Activated CD4-positive, alpha-beta T cell treated with anti-CD3 and anti-CD28 coated beads, Interleukin-2, amount 10 ng/mL, durations not matched to agents 24 days and 14 days (primary cell): Measurements from ENCODE around the gene P4HB. TPM values are rescaled to one million over a fixed set of nuclear protein-coding genes. Genes with fewer than 3 reads are reported as not detected.
A peak's percentile ranks its signal among the peaks of the same experiment; 100 is the strongest.

Experiments used
- DNase-seq: peaks from one replicate; pipeline ENCODE4 v3.0.0; 2022
- H3K27ac Mint-ChIP-seq: one replicate; pipeline ENCODE4 v1.8.0; 2022; ENCODE audit warnings: mild to moderate bottlenecking, mixed read lengths
- H3K27me3 Mint-ChIP-seq: one replicate; pipeline ENCODE4 v1.8.0; 2022; ENCODE audit warnings: mixed read lengths
- H3K36me3 Mint-ChIP-seq: one replicate; pipeline ENCODE4 v1.8.0; 2022; ENCODE audit warnings: low read depth, mild to moderate bottlenecking, mixed read lengths
- H3K4me1 Mint-ChIP-seq: one replicate; pipeline ENCODE4 v1.8.0; 2021; ENCODE audit warnings: mixed read lengths
- H3K4me3 Mint-ChIP-seq: one replicate; pipeline ENCODE4 v1.8.0; 2022; ENCODE audit warnings: mild to moderate bottlenecking, moderate library complexity, mixed read lengths
- H3K9me3 Mint-ChIP-seq: one replicate; pipeline ENCODE4 v1.8.0; 2021; ENCODE audit warnings: mixed read lengths
- intact Hi-C: fragments of 100-400 bp; cut with micrococcal nuclease; formaldehyde crosslinking; loops from one replicate; pipeline ENCODE4 v1.15.1; 2023
- total RNA-seq: library from RNA; stranded (reverse); gene quantifications from 2 replicates; pipeline ENCODE4 v1.2.3, GENCODE V29; 2022

P4HB gene
- total RNA-seq, 1 donor from 2014 or later, result 458 TPM

GRCh38 chr17:81831563-81831956, 28.8 kb downstream of the P4HB start:
- Mint-ChIP-seq H3K9me3 (no peaks in the 10 kb centered on the region), H3K27me3 (no peaks in the 10 kb centered on the region), H3K4me1 (peaks cover 19% of the 10 kb centered on the region), H3K36me3 (peaks cover 4% of the 10 kb centered on the region), H3K4me3 (peak overlapping the region; percentile 93), H3K27ac (peak overlapping the region; percentile 94)
- intact Hi-C loops, result no loop called here
- DNase-seq, result peak; percentile 66

GRCh38 chr17:81829858-81830257, 30.5 kb downstream of the P4HB start:
- H3K4me3 Mint-ChIP-seq, result no peak overlapping the region

DNA sequence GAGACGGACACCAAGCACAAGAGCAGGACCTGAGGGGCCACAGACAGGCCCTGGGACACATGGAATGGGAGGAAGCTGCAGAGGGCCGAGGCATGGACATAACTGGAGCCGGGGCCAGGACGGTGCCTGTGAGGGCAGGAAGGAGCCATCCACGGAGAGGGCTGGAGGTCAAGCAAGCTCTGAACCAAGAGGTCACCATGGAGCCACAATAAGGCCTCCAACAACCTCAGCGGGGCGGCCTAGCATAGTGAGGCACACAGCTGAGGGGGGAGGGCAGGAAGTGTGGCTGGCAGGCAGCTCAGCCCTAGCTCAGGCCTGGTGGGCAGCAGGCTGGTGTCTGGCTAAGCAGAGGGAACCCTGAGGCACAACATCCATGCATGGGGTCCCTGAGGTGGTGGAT, 31.7 kb downstream of the P4HB start:
- Mint-ChIP-seq H3K9me3 (no peaks in the 10 kb centered on the region), H3K4me3 (no peak overlapping the region), H3K27me3 (no peaks in the 10 kb centered on the region), H3K4me1 (peaks cover 21% of the 10 kb centered on the region), H3K36me3 (peaks cover 4% of the 10 kb centered on the region), H3K27ac (no peak overlapping the region)
- intact Hi-C loops, result no loop called here
- no peak for DNase-seq

More at GRCh38 chr17:81829858-81830257, 30.5 kb downstream of the P4HB start:
- no peaks in the 10 kb centered on the region for H3K27me3 Mint-ChIP-seq
- intact Hi-C loops, result no loop called here
- no peak for DNase-seq
- peaks cover 22% of the 10 kb centered on the region for H3K4me1 Mint-ChIP-seq
- H3K27ac Mint-ChIP-seq, result no peak overlapping the region
- H3K9me3 Mint-ChIP-seq, result no peaks in the 10 kb centered on the region
- peaks cover 4% of the 10 kb centered on the region for H3K36me3 Mint-ChIP-seq

GRCh38 chr17:81825841-81826466, 34.4 kb downstream of the P4HB start:
- intact Hi-C loops, result no loop called here
- no peak overlapping the region for H3K4me3 Mint-ChIP-seq
- no peak for DNase-seq
- H3K27ac Mint-ChIP-seq, result no peak overlapping the region
- no peaks in the 10 kb centered on the region for H3K36me3 Mint-ChIP-seq
- no peaks in the 10 kb centered on the region for H3K9me3 Mint-ChIP-seq
- H3K27me3 Mint-ChIP-seq, result no peaks in the 10 kb centered on the region
- peaks cover 10% of the 10 kb centered on the region for H3K4me1 Mint-ChIP-seq

DNA sequence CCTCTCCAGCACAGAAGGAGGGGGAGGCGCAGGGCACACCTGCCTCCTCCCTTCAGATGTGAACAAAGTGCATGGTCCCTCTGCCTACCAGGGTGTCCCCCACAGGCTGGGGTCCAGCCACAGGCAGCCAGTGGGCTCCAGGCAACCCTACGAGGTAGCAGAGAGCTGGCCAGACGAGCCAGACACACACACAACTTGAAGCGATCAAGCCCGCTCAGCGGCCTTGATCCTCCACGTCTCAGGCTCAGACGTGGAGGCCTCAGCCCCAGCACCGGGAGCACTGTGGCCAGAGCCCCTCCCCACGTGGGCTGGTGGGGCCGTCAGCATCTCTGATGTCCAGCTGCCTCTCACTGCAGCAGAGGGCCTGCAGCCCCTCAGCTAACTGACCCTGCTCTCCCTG, 35.7 kb downstream of the P4HB start:
- intact Hi-C loops, result no loop called here
- Mint-ChIP-seq H3K27ac (no peak overlapping the region), H3K27me3 (no peaks in the 10 kb centered on the region), H3K4me3 (no peak overlapping the region), H3K36me3 (no peaks in the 10 kb centered on the region), H3K4me1 (peaks cover 7% of the 10 kb centered on the region), H3K9me3 (no peaks in the 10 kb centered on the region)
- no peak for DNase-seq

DNA sequence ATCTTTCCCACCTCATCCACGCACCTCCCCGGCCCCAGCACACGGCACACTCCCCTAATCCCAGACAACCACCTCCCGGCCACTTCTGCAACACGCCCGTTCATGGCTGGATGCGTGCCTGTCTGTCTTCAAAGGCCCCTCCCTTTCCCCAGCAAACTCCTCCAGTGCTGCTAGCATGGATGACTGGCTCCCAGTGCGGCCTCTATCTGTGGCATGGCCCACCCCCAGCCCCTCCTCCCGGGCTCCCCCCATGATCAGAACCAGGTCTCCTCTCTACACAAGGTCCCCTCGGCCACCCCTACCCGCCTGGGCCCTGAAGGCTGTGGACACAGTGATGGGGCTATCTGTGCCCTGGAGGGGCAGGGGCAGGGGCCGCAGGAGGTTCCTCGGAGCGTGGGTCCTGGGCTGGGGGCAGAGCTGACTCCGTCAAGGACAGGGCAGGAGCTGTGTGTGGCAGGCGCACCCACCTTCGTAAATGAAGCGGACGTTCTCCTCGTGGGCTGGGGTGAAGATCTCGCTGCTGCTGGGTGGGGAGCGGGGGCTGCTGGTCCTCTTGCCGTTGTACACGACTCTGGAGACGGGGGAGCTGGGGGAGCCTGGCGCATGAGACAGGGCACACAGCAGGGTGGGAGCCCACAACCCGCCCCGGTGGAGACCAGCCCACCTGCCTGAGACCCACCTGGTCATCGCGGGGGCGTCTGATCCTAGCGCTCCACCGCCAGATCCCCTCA, 36.4 kb downstream of the P4HB start:
- Mint-ChIP-seq H3K27me3 (no peaks in the 10 kb centered on the region), H3K9me3 (no peaks in the 10 kb centered on the region), H3K4me1 (peaks cover 7% of the 10 kb centered on the region), H3K36me3 (no peaks in the 10 kb centered on the region), H3K27ac (no peak overlapping the region), H3K4me3 (no peak overlapping the region)
- no peak for DNase-seq
- intact Hi-C loops, result no loop called here

GRCh38 chr17:81822996-81823819, 37.1 kb downstream of the P4HB start:
- H3K4me1 Mint-ChIP-seq, result peaks cover 7% of the 10 kb centered on the region
- H3K4me3 Mint-ChIP-seq, result no peak overlapping the region
- intact Hi-C loops, result no loop called here
- no peaks in the 10 kb centered on the region for H3K9me3 Mint-ChIP-seq
- H3K27ac Mint-ChIP-seq, result no peak overlapping the region
- no peaks in the 10 kb centered on the region for H3K27me3 Mint-ChIP-seq
- no peaks in the 10 kb centered on the region for H3K36me3 Mint-ChIP-seq
- no peak for DNase-seq

- intact Hi-C loops, result no loop called here
- H3K27me3 Mint-ChIP-seq, result peaks cover 4% of the 10 kb centered on the region
- H3K27ac Mint-ChIP-seq, result peak overlapping the region; percentile 29
Measured at GRCh38 chr17:81822312-81822637, 38.1 kb downstream of the P4HB start.

GRCh38 chr17:81821603-81822311, 38.6 kb downstream of the P4HB start:
- Mint-ChIP-seq H3K9me3 (no peaks in the 10 kb centered on the region), H3K4me1 (peaks cover 7% of the 10 kb centered on the region), H3K36me3 (no peaks in the 10 kb centered on the region), H3K27me3 (peaks cover 7% of the 10 kb centered on the region), H3K27ac (no peak overlapping the region), H3K4me3 (no peak overlapping the region)
- peak; percentile 74 for DNase-seq
- intact Hi-C loops, result no loop called here

More at GRCh38 chr17:81822312-81822637, 38.1 kb downstream of the P4HB start:
- no peak for DNase-seq
- no peak overlapping the region for H3K4me3 Mint-ChIP-seq
- H3K4me1 Mint-ChIP-seq, result peaks cover 7% of the 10 kb centered on the region
- no peaks in the 10 kb centered on the region for H3K36me3 Mint-ChIP-seq
- H3K9me3 Mint-ChIP-seq, result no peaks in the 10 kb centered on the region

- DNase-seq, result no peak
Measured at GRCh38 chr17:81821147-81821546, 39.2 kb downstream of the P4HB start.

DNA sequence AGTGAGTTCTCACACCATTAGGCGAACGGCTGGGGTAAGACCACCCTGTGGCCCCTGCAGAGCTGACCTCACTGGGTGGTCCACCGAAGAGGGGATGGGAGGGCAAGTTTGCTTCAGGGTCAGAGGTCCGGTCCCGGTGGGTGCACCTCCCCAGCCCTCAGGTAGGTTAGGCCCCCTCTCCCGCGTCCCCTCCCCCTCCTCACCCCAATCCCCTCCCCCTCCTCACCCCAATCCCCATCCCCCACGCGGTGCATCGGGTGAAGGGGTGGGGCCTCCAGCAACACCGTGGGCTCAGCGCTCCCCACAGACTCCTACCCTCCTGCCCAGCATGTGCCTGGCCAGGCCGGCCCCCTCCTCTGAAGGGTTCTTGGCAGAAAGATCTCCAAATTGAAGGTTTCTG, 40.6 kb downstream of the P4HB start:
- Mint-ChIP-seq H3K9me3 (no peaks in the 10 kb centered on the region), H3K36me3 (no peaks in the 10 kb centered on the region), H3K27me3 (peaks cover 10% of the 10 kb centered on the region), H3K4me3 (no peak overlapping the region), H3K27ac (no peak overlapping the region), H3K4me1 (peaks cover 4% of the 10 kb centered on the region)
- intact Hi-C loops, result no loop called here
- no peak for DNase-seq

More at GRCh38 chr17:81821147-81821546, 39.2 kb downstream of the P4HB start:
- Mint-ChIP-seq H3K27ac (no peak overlapping the region), H3K36me3 (no peaks in the 10 kb centered on the region), H3K27me3 (peaks cover 9% of the 10 kb centered on the region), H3K4me3 (no peak overlapping the region), H3K9me3 (no peaks in the 10 kb centered on the region), H3K4me1 (peaks cover 6% of the 10 kb centered on the region)
- intact Hi-C loops, result no loop called here

- Mint-ChIP-seq H3K36me3 (no peaks in the 10 kb centered on the region), H3K9me3 (no peaks in the 10 kb centered on the region), H3K4me3 (no peak overlapping the region), H3K27me3 (peaks cover 10% of the 10 kb centered on the region), H3K27ac (no peak overlapping the region), H3K4me1 (peaks cover 4% of the 10 kb centered on the region)
- intact Hi-C loops, result no loop called here
- no peak for DNase-seq
Measured at GRCh38 chr17:81817758-81818147, 42.6 kb downstream of the P4HB start.

DNA sequence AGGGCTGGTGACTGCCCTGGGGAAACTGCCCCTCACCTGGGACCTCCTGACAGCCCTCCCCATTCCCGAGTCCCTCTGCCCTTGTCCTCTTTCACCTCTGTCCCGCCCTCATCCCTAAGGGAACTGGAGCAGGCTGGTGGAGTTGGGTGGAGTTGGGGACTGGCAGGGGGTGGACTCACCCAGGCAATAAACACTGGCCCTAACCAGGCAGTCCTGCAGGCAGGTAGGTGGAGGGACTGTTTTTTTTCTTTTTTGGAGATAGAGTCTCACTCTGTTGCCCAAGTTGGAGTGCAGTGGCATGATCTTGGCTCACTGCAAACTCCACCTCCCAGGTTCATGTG, 44.7 kb downstream of the P4HB start:
- Mint-ChIP-seq H3K27me3 (peaks cover 10% of the 10 kb centered on the region), H3K27ac (no peak overlapping the region), H3K4me1 (no peaks in the 10 kb centered on the region), H3K9me3 (no peaks in the 10 kb centered on the region), H3K36me3 (no peaks in the 10 kb centered on the region), H3K4me3 (no peak overlapping the region)
- intact Hi-C loops, result no loop called here
- DNase-seq, result no peak
